Measurements from ENCODE around the gene DDX23.

DDX23 gene

GRCh38 chr12:48816143-48816854 is 35.7 kb downstream of the DDX23 start:
- Mint-ChIP-seq H3K4me3 (peak overlapping the region; percentile 83), H3K9me3 (no peaks in the 10 kb centered on the region), H3K27me3 (no peaks in the 10 kb centered on the region), H3K4me1 (peaks cover 65% of the 10 kb centered on the region), H3K36me3 (ENCODE audit: insufficient read depth) (peaks cover 9% of the 10 kb centered on the region), H3K27ac (ENCODE audit: low read depth) (no peak overlapping the region)
- ATAC-seq (replicated peaks; ENCODE audit: extremely low read depth, poor library complexity, severe bottlenecking) (no peak), DNase-seq (ENCODE audit: low spot score in 2 of 2) (no peak)

- DNase-seq (ENCODE audit: low spot score in 2 of 2) (no peak), ATAC-seq (replicated peaks; ENCODE audit: extremely low read depth, poor library complexity, severe bottlenecking) (peak; percentile 39)
- Mint-ChIP-seq H3K4me3 (peak overlapping the region; percentile 83), H3K4me1 (peaks cover 65% of the 10 kb centered on the region), H3K27ac (ENCODE audit: low read depth) (peak overlapping the region; percentile 77), H3K9me3 (no peaks in the 10 kb centered on the region), H3K27me3 (no peaks in the 10 kb centered on the region), H3K36me3 (ENCODE audit: insufficient read depth) (peaks cover 9% of the 10 kb centered on the region)
Measured at GRCh38 chr12:48815126-48816110, 36.5 kb downstream of the DDX23 start.

- peaks cover 61% of the 10 kb centered on the region for H3K4me1 Mint-ChIP-seq
- H3K36me3 Mint-ChIP-seq (ENCODE audit: insufficient read depth): peaks cover 9% of the 10 kb centered on the region
- H3K4me3 Mint-ChIP-seq: peak overlapping the region; percentile 83
- peak overlapping the region; percentile 77 for H3K27ac Mint-ChIP-seq (ENCODE audit: low read depth)
- no peaks in the 10 kb centered on the region for H3K27me3 Mint-ChIP-seq
- ATAC-seq (replicated peaks; ENCODE audit: extremely low read depth, poor library complexity, severe bottlenecking) (peak; percentile 68), DNase-seq (ENCODE audit: low spot score in 2 of 2) (peak; percentile 51 to 71)
- no peaks in the 10 kb centered on the region for H3K9me3 Mint-ChIP-seq
Measured at GRCh38 chr12:48814262-48815125, 37.5 kb downstream of the DDX23 start.

- H3K27ac Mint-ChIP-seq (ENCODE audit: low read depth): peak overlapping the region; percentile 77
- H3K9me3 Mint-ChIP-seq: no peaks in the 10 kb centered on the region
- H3K27me3 Mint-ChIP-seq: no peaks in the 10 kb centered on the region
- peaks cover 9% of the 10 kb centered on the region for H3K36me3 Mint-ChIP-seq (ENCODE audit: insufficient read depth)
- no peak for ATAC-seq (replicated peaks; ENCODE audit: extremely low read depth, poor library complexity, severe bottlenecking)
- DNase-seq (ENCODE audit: low spot score in 2 of 2): no peak
- H3K4me1 Mint-ChIP-seq: peaks cover 52% of the 10 kb centered on the region
- peak overlapping the region; percentile 83 for H3K4me3 Mint-ChIP-seq
Measured at GRCh38 chr12:48813465-48814261, 38.3 kb downstream of the DDX23 start.

- no peak for DNase-seq (ENCODE audit: low spot score in 2 of 2)
- Mint-ChIP-seq H3K27ac (ENCODE audit: low read depth) (peak overlapping the region; percentile 50), H3K36me3 (ENCODE audit: insufficient read depth) (peaks cover 2% of the 10 kb centered on the region), H3K9me3 (no peaks in the 10 kb centered on the region), H3K27me3 (no peaks in the 10 kb centered on the region), H3K4me3 (peak overlapping the region; percentile 8), H3K4me1 (peaks cover 41% of the 10 kb centered on the region)
- no peak for ATAC-seq (replicated peaks; ENCODE audit: extremely low read depth, poor library complexity, severe bottlenecking)
Measured at GRCh38 chr12:48812389-48812788, 39.6 kb downstream of the DDX23 start.

- no peak overlapping the region for H3K4me3 Mint-ChIP-seq
- no peak for ATAC-seq (replicated peaks; ENCODE audit: extremely low read depth, poor library complexity, severe bottlenecking)
- H3K36me3 Mint-ChIP-seq (ENCODE audit: insufficient read depth): peaks cover 2% of the 10 kb centered on the region
Measured at GRCh38 chr12:48811437-48812090, 40.4 kb downstream of the DDX23 start.

GRCh38 chr12:48810903-48811431 is 41.0 kb downstream of the DDX23 start:
- H3K4me1 Mint-ChIP-seq: peaks cover 29% of the 10 kb centered on the region
- no peak overlapping the region for H3K4me3 Mint-ChIP-seq
- H3K36me3 Mint-ChIP-seq (ENCODE audit: insufficient read depth): peaks cover 2% of the 10 kb centered on the region
- no peak overlapping the region for H3K27ac Mint-ChIP-seq (ENCODE audit: low read depth)
- no peaks in the 10 kb centered on the region for H3K27me3 Mint-ChIP-seq
- DNase-seq (ENCODE audit: low spot score in 2 of 2): no peak
- no peak for ATAC-seq (replicated peaks; ENCODE audit: extremely low read depth, poor library complexity, severe bottlenecking)
- no peaks in the 10 kb centered on the region for H3K9me3 Mint-ChIP-seq

More at GRCh38 chr12:48811437-48812090, 40.4 kb downstream of the DDX23 start:
- peaks cover 35% of the 10 kb centered on the region for H3K4me1 Mint-ChIP-seq
- no peaks in the 10 kb centered on the region for H3K9me3 Mint-ChIP-seq
- H3K27me3 Mint-ChIP-seq: no peaks in the 10 kb centered on the region
- H3K27ac Mint-ChIP-seq (ENCODE audit: low read depth): no peak overlapping the region
- DNase-seq (ENCODE audit: low spot score in 2 of 2): no peak

- H3K4me3 Mint-ChIP-seq: no peak overlapping the region
- H3K36me3 Mint-ChIP-seq (ENCODE audit: insufficient read depth): no peaks in the 10 kb centered on the region
- ATAC-seq (replicated peaks; ENCODE audit: extremely low read depth, poor library complexity, severe bottlenecking): no peak
- H3K27me3 Mint-ChIP-seq: no peaks in the 10 kb centered on the region
- H3K4me1 Mint-ChIP-seq: peaks cover 5% of the 10 kb centered on the region
- DNase-seq (ENCODE audit: low spot score in 2 of 2): no peak
- H3K9me3 Mint-ChIP-seq: no peaks in the 10 kb centered on the region
- H3K27ac Mint-ChIP-seq (ENCODE audit: low read depth): no peak overlapping the region
Measured at GRCh38 chr12:48807981-48808380, 44.0 kb downstream of the DDX23 start.

GRCh38 chr12:48803675-48804074 is 48.3 kb downstream of the DDX23 start:
- H3K9me3 Mint-ChIP-seq: no peaks in the 10 kb centered on the region

GRCh38 chr12:48800971-48801370 is 51.0 kb downstream of the DDX23 start:
- Mint-ChIP-seq H3K9me3 (no peaks in the 10 kb centered on the region), H3K27ac (ENCODE audit: low read depth) (no peak overlapping the region), H3K36me3 (ENCODE audit: insufficient read depth) (no peaks in the 10 kb centered on the region), H3K4me3 (no peak overlapping the region), H3K27me3 (peaks cover 16% of the 10 kb centered on the region), H3K4me1 (peaks cover 1% of the 10 kb centered on the region)
- no peak for DNase-seq (ENCODE audit: low spot score in 2 of 2)
- ATAC-seq (replicated peaks; ENCODE audit: extremely low read depth, poor library complexity, severe bottlenecking): no peak

More at GRCh38 chr12:48803675-48804074, 48.3 kb downstream of the DDX23 start:
- DNase-seq (ENCODE audit: low spot score in 2 of 2): no peak
- peaks cover 16% of the 10 kb centered on the region for H3K27me3 Mint-ChIP-seq
- no peaks in the 10 kb centered on the region for H3K4me1 Mint-ChIP-seq
- H3K27ac Mint-ChIP-seq (ENCODE audit: low read depth): no peak overlapping the region
- no peak for ATAC-seq (replicated peaks; ENCODE audit: extremely low read depth, poor library complexity, severe bottlenecking)
- no peaks in the 10 kb centered on the region for H3K36me3 Mint-ChIP-seq (ENCODE audit: insufficient read depth)
- no peak overlapping the region for H3K4me3 Mint-ChIP-seq

- H3K27ac Mint-ChIP-seq (ENCODE audit: low read depth): no peak overlapping the region
- peaks cover 18% of the 10 kb centered on the region for H3K27me3 Mint-ChIP-seq
- no peaks in the 10 kb centered on the region for H3K36me3 Mint-ChIP-seq (ENCODE audit: insufficient read depth)
- DNase-seq (ENCODE audit: low spot score in 2 of 2): no peak
- no peak for ATAC-seq (replicated peaks; ENCODE audit: extremely low read depth, poor library complexity, severe bottlenecking)
- no peaks in the 10 kb centered on the region for H3K9me3 Mint-ChIP-seq
- no peak overlapping the region for H3K4me3 Mint-ChIP-seq
- H3K4me1 Mint-ChIP-seq: peaks cover 4% of the 10 kb centered on the region
Measured at GRCh38 chr12:48800457-48800856, 51.5 kb downstream of the DDX23 start.

Measured in central memory CD8-positive, alpha-beta T cell (primary cell).